Measurements from ENCODE around the gene TIFAB.

TIFAB gene

DNA sequence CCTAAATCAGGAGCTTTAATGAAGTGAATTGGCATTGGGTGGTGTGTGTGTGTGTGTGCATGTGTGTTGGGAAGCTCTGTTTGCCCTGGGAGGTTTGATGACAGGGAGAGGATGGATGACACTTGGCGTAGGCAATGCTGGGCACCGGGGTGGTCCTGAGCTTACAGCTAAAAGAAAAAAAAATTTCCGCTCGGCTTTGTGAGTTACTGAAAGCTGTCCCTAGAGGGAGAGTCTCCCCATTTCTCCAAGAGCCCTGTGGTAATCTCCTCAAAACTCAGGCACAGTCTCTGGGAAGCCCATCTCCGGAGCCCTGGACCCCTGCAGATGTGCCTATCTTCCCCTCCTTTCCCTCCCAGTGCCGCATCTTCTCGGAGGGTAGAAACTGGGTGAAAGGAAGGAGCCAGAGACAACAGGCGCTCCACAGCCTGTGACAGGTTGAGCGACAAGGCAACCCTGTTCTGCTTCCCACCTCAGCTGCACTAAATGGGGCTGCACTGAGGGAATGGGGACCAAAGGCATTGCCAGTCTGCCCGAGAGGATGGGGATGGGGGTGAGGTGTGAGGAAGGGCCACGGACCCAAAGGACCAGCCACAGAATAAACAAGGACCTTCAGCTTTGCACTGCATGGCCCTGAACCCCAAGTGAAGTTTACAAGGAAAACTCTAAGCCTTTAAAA lies 35.8 kb upstream of the TIFAB start:
- TF ChIP-seq ZNF274 (IDR thresholded peaks at IDR 0.05; ENCODE audit: low read depth, low read length): no peak
- H3K4me3 ChIP-seq (ENCODE audit: low read length): no peak overlapping the region

DNA sequence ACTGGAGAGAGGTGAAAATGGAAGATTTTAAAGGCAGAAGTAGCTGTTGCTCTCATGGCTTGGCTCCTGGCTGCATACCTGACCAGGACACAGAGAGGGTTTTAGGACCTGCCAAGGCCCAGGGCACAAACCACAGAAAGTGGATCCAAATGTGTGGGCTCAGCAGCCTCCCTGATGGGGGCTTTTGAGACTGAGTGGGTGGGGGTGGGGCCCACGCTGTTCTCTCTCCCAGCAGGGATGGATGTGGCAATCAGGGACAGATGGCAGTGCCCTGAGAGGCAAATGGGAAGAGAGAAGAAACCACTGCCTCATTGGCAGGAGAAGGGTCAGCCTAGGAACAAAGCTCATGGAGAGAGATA lies 34.9 kb upstream of the TIFAB start:
- no peak overlapping the region for H3K4me3 ChIP-seq (ENCODE audit: low read length)
- TF ChIP-seq ZNF274 (IDR thresholded peaks at IDR 0.05; ENCODE audit: low read depth, low read length): no peak

GRCh38 chr5:135486131-135487036 lies 34.2 kb upstream of the TIFAB start:
- H3K4me3 ChIP-seq (ENCODE audit: low read length): no peak overlapping the region
- TF ChIP-seq ZNF274 (IDR thresholded peaks at IDR 0.05; ENCODE audit: low read depth, low read length): no peak

DNA sequence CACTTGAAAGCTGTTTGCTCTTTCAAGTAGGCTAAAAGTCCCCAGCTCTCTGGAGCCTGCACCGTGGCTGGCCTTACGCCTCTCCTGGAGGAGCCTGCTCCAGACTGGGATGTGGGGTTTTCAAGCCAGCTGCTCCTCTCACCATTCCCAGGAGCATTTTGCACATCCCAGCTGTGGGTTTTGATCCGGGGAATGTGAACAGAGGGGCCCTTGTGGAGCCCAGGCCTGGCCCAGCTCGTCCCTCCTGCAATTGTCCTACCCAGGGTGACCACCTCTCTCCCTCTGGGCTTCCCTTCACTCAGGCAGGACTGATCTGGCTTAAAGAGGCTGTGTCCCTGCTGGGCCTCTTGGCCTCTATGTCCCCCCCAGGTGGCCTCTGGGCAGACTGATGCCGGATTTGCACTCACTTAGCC lies 32.5 kb upstream of the TIFAB start:
- no peak for TF ChIP-seq ZNF274 (IDR thresholded peaks at IDR 0.05; ENCODE audit: low read depth, low read length)
- no peak overlapping the region for H3K4me3 ChIP-seq (ENCODE audit: low read length)

DNA sequence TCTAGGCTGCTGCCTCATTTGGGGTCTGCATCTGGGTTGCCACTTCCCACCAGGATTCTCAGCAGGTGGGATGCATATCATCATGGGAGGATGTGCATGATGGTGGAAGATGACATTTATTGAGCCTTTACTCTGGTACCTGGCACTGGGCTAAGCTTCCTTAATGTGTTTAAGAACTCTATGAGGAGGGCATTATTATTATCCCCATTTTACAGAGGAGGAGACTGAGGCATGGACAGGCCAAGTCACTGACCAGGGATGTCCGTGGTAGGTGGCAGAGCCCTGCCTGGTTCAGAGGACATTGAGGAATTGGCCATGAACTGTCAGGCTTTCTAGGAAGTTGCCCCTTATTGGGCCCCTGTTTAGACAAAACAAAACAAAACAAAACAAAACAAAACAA lies 31.1 kb upstream of the TIFAB start:
- TF ChIP-seq ZNF274 (IDR thresholded peaks at IDR 0.05; ENCODE audit: low read depth, low read length): no peak
- H3K4me3 ChIP-seq (ENCODE audit: low read length): no peak overlapping the region

DNA sequence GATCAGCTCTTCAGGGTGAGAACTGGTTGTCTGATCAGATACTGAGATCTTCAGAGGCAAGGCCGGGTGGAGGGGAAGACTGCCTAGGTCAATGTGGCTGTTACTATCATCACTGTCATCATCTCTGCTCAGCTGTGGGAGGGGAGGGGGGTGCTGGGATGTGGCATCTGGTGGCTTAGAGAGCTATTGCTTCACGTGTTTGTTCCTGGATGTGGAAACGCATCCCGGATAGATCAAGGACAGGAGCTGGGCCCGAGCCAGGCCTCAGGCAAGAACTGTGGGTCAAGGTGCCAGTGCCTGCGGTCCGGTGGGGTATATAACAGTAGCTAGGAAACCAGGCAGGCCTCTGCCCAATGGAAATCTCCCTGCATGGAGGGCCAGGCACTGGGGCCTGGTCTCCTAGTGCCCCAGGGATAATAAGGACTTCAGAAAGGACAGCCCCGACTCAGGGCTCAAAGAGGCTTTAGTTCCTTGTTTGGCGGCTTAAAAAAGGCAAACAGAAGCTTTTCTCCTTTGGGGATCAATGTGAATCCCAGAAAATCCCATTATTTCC lies 30.3 kb upstream of the TIFAB start:
- TF ChIP-seq ZNF274 (IDR thresholded peaks at IDR 0.05; ENCODE audit: low read depth, low read length): no peak
- H3K4me3 ChIP-seq (ENCODE audit: low read length): no peak overlapping the region

DNA sequence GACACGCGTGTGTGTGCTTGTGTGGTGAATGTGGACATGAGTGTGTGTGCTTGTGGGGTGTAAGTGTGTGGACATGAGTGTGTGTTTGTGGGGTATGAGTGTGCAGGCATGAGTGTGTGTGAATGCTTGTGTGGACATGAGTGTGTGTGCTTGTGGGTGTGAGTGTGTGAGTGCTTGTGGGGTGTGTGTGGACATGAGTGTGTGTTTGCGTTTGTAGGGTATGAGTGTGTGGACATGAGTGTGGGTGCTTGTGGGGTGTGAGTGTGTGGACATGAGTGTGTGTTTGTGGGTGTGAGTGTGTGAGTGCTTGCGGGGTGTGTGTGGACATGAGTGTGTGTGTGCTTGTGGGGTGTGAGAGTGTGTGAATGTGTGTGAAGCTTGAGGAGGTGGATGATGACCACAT lies 29.8 kb upstream of the TIFAB start:
- H3K4me3 ChIP-seq (ENCODE audit: low read length): no peak overlapping the region
- no peak for TF ChIP-seq ZNF274 (IDR thresholded peaks at IDR 0.05; ENCODE audit: low read depth, low read length)

DNA sequence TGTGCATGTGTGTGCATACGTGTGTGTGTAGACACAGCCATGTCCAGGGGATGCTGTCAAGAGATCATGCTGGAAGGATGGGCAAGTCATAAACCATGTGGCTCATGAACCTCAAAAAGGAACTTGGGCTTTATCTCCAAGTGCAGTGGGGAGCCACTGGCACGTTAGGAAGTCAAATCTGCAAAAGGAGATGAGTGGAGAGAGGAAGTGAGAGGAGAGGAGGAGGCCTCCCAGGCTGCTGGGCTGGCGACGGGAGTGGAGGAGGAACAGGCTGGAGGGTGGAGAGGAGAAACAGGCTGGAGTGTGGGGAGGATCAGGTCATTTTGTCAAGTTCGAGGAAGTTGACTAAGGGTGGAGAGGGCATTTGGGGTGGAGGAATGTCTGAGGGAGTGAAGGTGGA lies 29.2 kb upstream of the TIFAB start:
- H3K4me3 ChIP-seq (ENCODE audit: low read length): no peak overlapping the region
- no peak for TF ChIP-seq ZNF274 (IDR thresholded peaks at IDR 0.05; ENCODE audit: low read depth, low read length)

- no peak for TF ChIP-seq ZNF274 (IDR thresholded peaks at IDR 0.05; ENCODE audit: low read depth, low read length)
- no peak overlapping the region for H3K4me3 ChIP-seq (ENCODE audit: low read length)
These were observed 28.4 kb upstream of the TIFAB start for GRCh38 chr5:135480511-135480910.

DNA sequence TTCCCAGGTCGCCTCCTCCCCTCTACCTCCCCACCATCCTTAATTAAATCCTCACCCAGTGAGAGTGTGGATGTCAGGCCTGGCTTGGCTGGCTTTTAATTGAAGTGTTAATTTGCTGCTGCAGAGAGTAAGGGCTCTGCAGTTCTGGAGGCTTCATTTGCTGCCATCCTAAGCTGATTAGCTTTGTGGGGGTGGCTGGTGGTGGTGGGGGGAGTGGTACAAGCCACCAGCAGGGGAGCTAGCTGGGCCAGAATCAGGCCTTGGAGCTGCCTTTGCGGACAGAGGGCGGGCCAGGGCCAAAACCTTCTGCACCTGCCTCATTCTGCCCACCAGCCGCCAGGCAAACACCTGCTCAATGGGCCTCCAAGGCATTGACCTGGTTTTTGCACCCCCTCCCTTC lies 26.8 kb upstream of the TIFAB start:
- TF ChIP-seq ZNF274 (IDR thresholded peaks at IDR 0.05; ENCODE audit: low read depth, low read length): no peak
- H3K4me3 ChIP-seq (ENCODE audit: low read length): no peak overlapping the region

DNA sequence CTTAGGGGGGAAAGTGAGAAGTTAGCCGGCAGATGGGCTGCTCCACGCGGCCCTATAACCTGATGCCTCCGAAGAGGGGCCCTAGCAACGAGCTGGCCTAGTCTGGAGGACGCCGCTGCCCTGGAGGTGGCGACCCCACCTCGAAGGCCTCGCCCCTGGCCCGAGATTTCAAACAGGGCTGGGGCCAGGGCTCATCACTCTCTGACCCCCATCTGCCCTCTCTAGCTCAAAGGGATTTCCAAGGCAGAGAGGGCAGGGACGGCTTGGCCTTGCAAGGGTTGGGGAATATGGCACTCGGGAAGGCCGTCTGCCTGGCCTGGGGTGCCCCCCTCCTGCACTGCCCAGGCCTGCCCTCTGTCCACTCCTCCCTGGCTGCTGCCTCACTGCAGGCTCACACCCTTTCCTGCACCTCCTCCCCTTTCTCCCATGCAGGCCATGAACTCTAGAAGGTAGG lies 25.5 kb upstream of the TIFAB start:
- no peak for TF ChIP-seq ZNF274 (IDR thresholded peaks at IDR 0.05; ENCODE audit: low read depth, low read length)
- no peak overlapping the region for H3K4me3 ChIP-seq (ENCODE audit: low read length)

- no peak overlapping the region for H3K4me3 ChIP-seq (ENCODE audit: low read length)
- no peak for TF ChIP-seq ZNF274 (IDR thresholded peaks at IDR 0.05; ENCODE audit: low read depth, low read length)
These were observed 24.7 kb upstream of the TIFAB start for GRCh38 chr5:135476615-135477581.

- no peak for TF ChIP-seq ZNF274 (IDR thresholded peaks at IDR 0.05; ENCODE audit: low read depth, low read length)
These were observed 22.0 kb upstream of the TIFAB start for GRCh38 chr5:135473956-135474670.

More at GRCh38 chr5:135473956-135474670, 22.0 kb upstream of the TIFAB start:
- no peak overlapping the region for H3K4me3 ChIP-seq (ENCODE audit: low read length)
